NCI-H146 (cell line): ENCODE measurements around the gene PSMA5.
"Not testable (repeated sequence)": the region's sequence is repeated elsewhere in the genome, so short reads cannot be mapped to it uniquely, and the experiment has no call there.

ENCODE experiments used
- DNase-seq: peaks from one replicate; lab custom pipeline; 2025; lab: John Stamatoyannopoulos, UW

Gene PSMA5

GRCh38 chr1:109392037-109392787, 34.0 kb downstream of the PSMA5 start:
- no peak for DNase-seq

GRCh38 chr1:109391626-109392025, 34.6 kb downstream of the PSMA5 start:
- DNase-seq = no peak

- no peak for DNase-seq
Measured at GRCh38 chr1:109391157-109391556, 35.1 kb downstream of the PSMA5 start.

- no peak for DNase-seq
Measured at GRCh38 chr1:109389638-109390341, 36.5 kb downstream of the PSMA5 start.

- DNase-seq = no peak
Measured at GRCh38 chr1:109388884-109389637, 37.2 kb downstream of the PSMA5 start.

GRCh38 chr1:109388208-109388711, 38.0 kb downstream of the PSMA5 start:
- no peak for DNase-seq

GRCh38 chr1:109386054-109386717, 40.1 kb downstream of the PSMA5 start:
- DNase-seq = no peak

- no peak for DNase-seq
Measured at GRCh38 chr1:109385417-109385816, 40.8 kb downstream of the PSMA5 start.

GRCh38 chr1:109383854-109384253, 42.4 kb downstream of the PSMA5 start:
- no peak for DNase-seq

- no peak for DNase-seq
Measured at GRCh38 chr1:109383087-109383779, 43.0 kb downstream of the PSMA5 start.

GRCh38 chr1:109381573-109381972, 44.7 kb downstream of the PSMA5 start:
- DNase-seq = no peak

- no peak for DNase-seq
Measured at GRCh38 chr1:109379907-109380306, 46.3 kb downstream of the PSMA5 start.

GRCh38 chr1:109379422-109379821, 46.8 kb downstream of the PSMA5 start:
- DNase-seq = no peak

- DNase-seq = no peak
Measured at GRCh38 chr1:109377698-109378097, 48.5 kb downstream of the PSMA5 start.

GRCh38 chr1:109373696-109374095, 52.6 kb downstream of the PSMA5 start:
- DNase-seq = not testable (repeated sequence)

- DNase-seq = no peak
Measured at GRCh38 chr1:109373126-109373525, 53.1 kb downstream of the PSMA5 start.

GRCh38 chr1:109372281-109372680, 54.0 kb downstream of the PSMA5 start:
- DNase-seq = no peak

GRCh38 chr1:109371341-109371739, 54.9 kb downstream of the PSMA5 start:
- DNase-seq = no peak

- DNase-seq = no peak
Measured at GRCh38 chr1:109370712-109371340, 55.4 kb downstream of the PSMA5 start.

- DNase-seq = no peak
Measured at GRCh38 chr1:109369167-109369746, 57.0 kb downstream of the PSMA5 start.

GRCh38 chr1:109368464-109368863, 57.8 kb downstream of the PSMA5 start:
- DNase-seq = no peak
